Adrenal gland (tissue), 19 donors: Measurements from ENCODE around the gene TOLLIP. TPM values are rescaled to one million over a fixed set of nuclear protein-coding genes. Genes with fewer than 3 reads are reported as not detected.
"Not testable (repeated sequence)": the region's sequence is repeated elsewhere in the genome, so short reads cannot be mapped to it uniquely, and the experiment has no call there.

Experiments
- DNase-seq, 7 donors: peaks; one replicate each; pipeline ENCODE4 v3.0.0-alpha.2; 2019 to 2020
- H3K27ac ChIP-seq, 5 donors: fragments of 200-600 bp; sonication (generic) in 4 of 5; 1 replicate in 3 of 5; 2 replicates in 2 of 5; pipeline versions ENCODE4 v1.5.1 to v1.8.0; 2016 to 2020; ENCODE audit warnings: mild to moderate bottlenecking in 1 of 5
- H3K27me3 ChIP-seq: fragments of 200-600 bp; 2 replicates; pipeline ENCODE4 v1.8.0; 2021
- H3K36me3 ChIP-seq, 2 donors: fragments of 200-600 bp; replicated peaks in 1 of 2; 1 replicate in 1 of 2; 2 replicates in 1 of 2; pipeline versions ENCODE4 v1.5.1 to v1.8.0; 2018 to 2022
- H3K4me1 ChIP-seq, 2 donors: fragments of 200-600 bp; replicated peaks in 1 of 2; 1 replicate in 1 of 2; 2 replicates in 1 of 2; pipeline versions ENCODE4 v1.5.1 to v1.8.0; 2018 to 2021
- H3K4me3 ChIP-seq, 4 donors: fragments of 200-600 bp; sonication (generic) in 3 of 4; one replicate each; pipeline ENCODE4 v1.5.1; 2016 to 2018
- H3K9me3 ChIP-seq, 3 donors: fragments of 200-600 bp; sonication (generic) in 1 of 3; replicated peaks in 1 of 3; 1 replicate in 2 of 3; 2 replicates in 1 of 3; pipeline versions ENCODE4 v1.5.1 to v1.8.0; 2016 to 2021
- CTCF ChIP-seq, 6 experiments: fragments of 450-650 bp in 4 of 6; fragments of 200-600 bp in 2 of 6; sonication (generic) in 1 of 6; IDR thresholded peaks; 1 replicate in 5 of 6; 2 replicates in 1 of 6; pipeline versions ENCODE4 v1.5.1 to v1.8.0; 2016 to 2021; ENCODE audit warnings: antibody characterized with exemption in 6 of 6, mild to moderate bottlenecking in 2 of 6, moderate library complexity in 1 of 6
- POLR2A ChIP-seq, 2 donors: fragments of 450-650 bp; IDR thresholded peaks; one replicate each; pipeline ENCODE4 v1.6.1; 2017; ENCODE audit warnings: antibody characterized with exemption in 2 of 2, mild to moderate bottlenecking in 2 of 2, moderate library complexity in 1 of 2
- WGBS, 4 donors: extraction: QIAGEN DNeasy Blood & Tissue Kit in 2 of 4; methylation state at CpG; one replicate each; pipeline versions ENCODE4 v1.1.5 to v1.1.7; 2013 to 2017; 5-methylcytosine and 5-hydroxymethylcytosine counted together
- intact Hi-C, 2 donors: fragments of 100-400 bp; cut with DNase I; formaldehyde crosslinking; loops; one replicate each; pipeline versions ENCODE4 v1.14.1 to v1.15.0; 2022 to 2023
- long read RNA-seq, 10 donors: library from polyadenylated mRNA in 3 of 10; unstranded in 2 of 10; stranded (forward) in 1 of 10; transcript quantifications; one replicate each; pipeline ENCODE4 v2.0.0 and lab custom pipeline, GENCODE V29; 2021 to 2026
- polyA plus RNA-seq, 3 donors: library from polyadenylated mRNA; stranded (reverse); fragments of 200-250 nt in 2 of 3; fragments of 350-450 nt in 1 of 3; fragmentation: Illumina TruSeq in 1 of 3; extraction: RNeasy Lipid Tissue Mini Kit (QIAGEN cat#74804) in 1 of 3; gene quantifications; one replicate each; pipeline ENCODE4 v1.2.3, GENCODE V29; 2013 to 2014
- total RNA-seq, 9 donors: library from RNA; depleted of rRNA in 4 of 9; stranded (reverse); fragments of >200 nt in 4 of 9; fragments of 120-200 nt in 1 of 9; fragmentation: NEBNext Ultra II Directional in 1 of 9; extraction: Animal tissue kit (Norgen Biotek cat#: 25700) in 1 of 9; gene quantifications; one replicate each; pipeline versions ENCODE4 v1.1.0 to v1.2.4, GENCODE V29; 2013 to 2023
- donor health status: healthy with polysubstance abuse.
- donor health status: Bipolar disorder and iron deficiency.
- donor health status: DM: yes; HTN: yes; CAD: no.
- donor health status: DM: no; HTN: no; CAD: no.
- donor health status: DM: no; HTN: no; CAD: no.
- donor health status: DM: yes; HTN: yes; CAD: no.

The TOLLIP gene
- 10 to 100 TPM; 18.9 to 84.1 (median 67.8) TPM for total RNA-seq
- 10 to 100 TPM; 21.7 to 35.2 (median 23.2) TPM for polyA plus RNA-seq
- long read RNA-seq, donor 1, transcript TOLLIP-202 (6 exons, 3,617 nt) = major isoform, 16 of 19 reads
- long read RNA-seq, donor 1, partial matches to known transcripts = 0 of 19 reads
- long read RNA-seq, donor 1, other reads (novel, unspliced or antisense) = 0 of 19 reads
- long read RNA-seq, donor 2, transcript TOLLIP-202 (6 exons, 3,617 nt) = major isoform, 13 of 15 reads
- long read RNA-seq, donor 2, partial matches to known transcripts = 0 of 15 reads
- long read RNA-seq, donor 2, other reads (novel, unspliced or antisense) = 0 of 15 reads
- long read RNA-seq, donor 3, transcript TOLLIP-202 (6 exons, 3,617 nt) = major isoform, 16 of 19 reads
- long read RNA-seq, donor 3, partial matches to known transcripts = 0 of 19 reads
- long read RNA-seq, donor 3, other reads (novel, unspliced or antisense) = 0 of 19 reads
- long read RNA-seq, donor 4, transcript TOLLIP-202 (6 exons, 3,617 nt) = major isoform, 54 of 65 reads
- long read RNA-seq, donor 4, partial matches to known transcripts = 3 of 65 reads
- long read RNA-seq, donor 4, other reads (novel, unspliced or antisense) = 8 of 65 reads
- long read RNA-seq, donor 5, transcript TOLLIP-202 (6 exons, 3,617 nt) = major isoform, 325 of 363 reads
- long read RNA-seq, donor 5, partial matches to known transcripts = 9 of 363 reads
- long read RNA-seq, donor 5, other reads (novel, unspliced or antisense) = 26 of 363 reads
- long read RNA-seq, donor 6, transcript TOLLIP-202 (6 exons, 3,617 nt) = major isoform, 35 of 42 reads
- long read RNA-seq, donor 6, partial matches to known transcripts = 1 of 42 reads
- long read RNA-seq, donor 6, other reads (novel, unspliced or antisense) = 5 of 42 reads
- long read RNA-seq, donor 7, transcript TOLLIP-202 (6 exons, 3,617 nt) = major isoform, 13 of 15 reads
- long read RNA-seq, donor 7, partial matches to known transcripts = 0 of 15 reads
- long read RNA-seq, donor 7, other reads (novel, unspliced or antisense) = 0 of 15 reads
- long read RNA-seq, donor 8, transcript TOLLIP-202 (6 exons, 3,617 nt) = major isoform, 33 of 34 reads
- long read RNA-seq, donor 8, partial matches to known transcripts = 0 of 34 reads
- long read RNA-seq, donor 8, other reads (novel, unspliced or antisense) = 0 of 34 reads
- long read RNA-seq, donor 9, transcript TOLLIP-202 (6 exons, 3,617 nt) = major isoform, 17 of 27 reads
- long read RNA-seq, donor 9, partial matches to known transcripts = 9 of 27 reads
- long read RNA-seq, donor 9, other reads (novel, unspliced or antisense) = 0 of 27 reads
- long read RNA-seq, donor 10, transcript TOLLIP-202 (6 exons, 3,617 nt) = major isoform, 15 of 15 reads
- long read RNA-seq, donor 10, partial matches to known transcripts = 0 of 15 reads
- long read RNA-seq, donor 10, other reads (novel, unspliced or antisense) = 0 of 15 reads

GRCh38 chr11:1309498-1310317 lies at the start of gene TOLLIP:
TOLLIP (minus strand) TSS chr11:1309632; CDS start chr11:1309498, 134 bp downstream.
- H3K27me3 ChIP-seq = no peaks in the 10 kb centered on the region
- H3K27ac ChIP-seq = peak within 1 kb of the TSS; percentile 56 to 99 (median 88)
- TF ChIP-seq POLR2A (IDR thresholded peaks at IDR 0.05) (peak; percentile 51 to 86), CTCF (IDR thresholded peaks at IDR 0.05) (no peak)
- DNase-seq = peak; percentile 94 to 97 (median 96)
- no peaks in the 10 kb centered on the region for H3K36me3 ChIP-seq
- H3K4me1 ChIP-seq = peaks cover 26 to 29% of the 10 kb centered on the region in 2 donors
- H3K4me3 ChIP-seq = peak within 1 kb of the TSS; percentile 50 to 99 (median 82)
- WGBS, 4 donors = 0 to 1% (median 1%) methylated on average over 12 to 97 of the region's 97 CpGs
- intact Hi-C loops = no loop called here
- no peaks in the 10 kb centered on the region for H3K9me3 ChIP-seq

- intact Hi-C loops, H3K27me3 ChIP-seq, H3K36me3 ChIP-seq, H3K27ac ChIP-seq, H3K9me3 ChIP-seq, H3K4me1 ChIP-seq, DNase-seq, H3K4me3 ChIP-seq: not testable (repeated sequence)
- WGBS, 4 donors = 85 to 90% (median 90%) methylated on average over 17 of the region's 17 CpGs
Observed at GRCh38 chr11:1358931-1359330, 49.5 kb upstream of the TOLLIP start.

- H3K36me3 ChIP-seq = no peaks in the 10 kb centered on the region
- no peak for DNase-seq
- no peaks in the 10 kb centered on the region for H3K9me3 ChIP-seq
- no peak overlapping the region for H3K4me3 ChIP-seq
- no peaks in the 10 kb centered on the region for H3K4me1 ChIP-seq
- no peak overlapping the region for H3K27ac ChIP-seq
- no peaks in the 10 kb centered on the region for H3K27me3 ChIP-seq
- TF ChIP-seq CTCF (IDR thresholded peaks at IDR 0.05) (no peak), POLR2A (IDR thresholded peaks at IDR 0.05) (no peak)
- intact Hi-C loops = no loop called here
- WGBS, 4 donors = 63 to 76% (median 72%) methylated on average over 2 to 16 of the region's 16 CpGs
Observed at GRCh38 chr11:1358286-1358685, 48.9 kb upstream of the TOLLIP start.

GRCh38 chr11:1356478-1356960 lies 47.1 kb upstream of the TOLLIP start:
- Histone ChIP-seq H3K4me1 (no peaks in the 10 kb centered on the region), H3K9me3 (no peaks in the 10 kb centered on the region), H3K36me3 (no peaks in the 10 kb centered on the region), H3K27me3 (no peaks in the 10 kb centered on the region), H3K4me3 (no peak overlapping the region), H3K27ac (no peak overlapping the region)
- intact Hi-C loops = no loop called here
- no peak for DNase-seq
- TF ChIP-seq CTCF (IDR thresholded peaks at IDR 0.05) (no peak), POLR2A (IDR thresholded peaks at IDR 0.05) (no peak)
- 81 to 85% (median 82%) methylated on average over 13 of the region's 13 CpGs for WGBS, 4 donors
